Mammary epithelial cell (primary cell): ENCODE data around the gene PPP1R12A.

Experiments used
- EZH2 ChIP-seq: IDR thresholded peaks from 2 replicates; pipeline ENCODE4 v1.6.1; 2012; ENCODE audit warnings: low read length, inconsistent platforms, borderline replicate concordance
- TF ChIP-seq, protein P1 (sequence below), 2 donors: IDR thresholded peaks in 1 of 2; conservative IDR thresholded peaks in 1 of 2; 2 replicates each; pipeline ENCODE4 v1.5.1; 2011 to 2012; ENCODE audit warnings: inconsistent platforms in 2 of 2, low read length in 2 of 2, mild to moderate bottlenecking in 2 of 2, control low read depth in 1 of 2, low read depth in 1 of 2; ENCODE audit not compliant: insufficient read depth in 1 of 2; ENCODE audit errors: extremely low read depth in 1 of 2

DNA sequence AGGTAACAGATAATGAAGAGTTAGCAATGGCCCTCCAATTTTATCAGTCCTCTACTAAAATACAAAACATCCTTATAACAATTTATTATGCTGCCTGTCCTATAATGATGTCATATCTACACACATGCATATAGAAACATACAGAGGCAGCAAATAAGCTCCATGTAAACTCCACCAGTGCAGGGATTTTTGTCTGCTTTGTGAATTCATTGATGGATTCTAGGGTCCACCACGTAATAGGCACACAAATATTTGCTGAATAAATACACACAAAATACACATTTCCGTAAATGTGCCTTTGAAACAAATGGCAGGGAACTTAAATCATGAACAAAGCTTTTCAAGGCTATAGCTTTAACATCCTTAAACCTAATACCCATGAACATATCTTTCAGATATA is 34.7 kb downstream of the PPP1R12A start:
- TF ChIP-seq, protein P1, sequence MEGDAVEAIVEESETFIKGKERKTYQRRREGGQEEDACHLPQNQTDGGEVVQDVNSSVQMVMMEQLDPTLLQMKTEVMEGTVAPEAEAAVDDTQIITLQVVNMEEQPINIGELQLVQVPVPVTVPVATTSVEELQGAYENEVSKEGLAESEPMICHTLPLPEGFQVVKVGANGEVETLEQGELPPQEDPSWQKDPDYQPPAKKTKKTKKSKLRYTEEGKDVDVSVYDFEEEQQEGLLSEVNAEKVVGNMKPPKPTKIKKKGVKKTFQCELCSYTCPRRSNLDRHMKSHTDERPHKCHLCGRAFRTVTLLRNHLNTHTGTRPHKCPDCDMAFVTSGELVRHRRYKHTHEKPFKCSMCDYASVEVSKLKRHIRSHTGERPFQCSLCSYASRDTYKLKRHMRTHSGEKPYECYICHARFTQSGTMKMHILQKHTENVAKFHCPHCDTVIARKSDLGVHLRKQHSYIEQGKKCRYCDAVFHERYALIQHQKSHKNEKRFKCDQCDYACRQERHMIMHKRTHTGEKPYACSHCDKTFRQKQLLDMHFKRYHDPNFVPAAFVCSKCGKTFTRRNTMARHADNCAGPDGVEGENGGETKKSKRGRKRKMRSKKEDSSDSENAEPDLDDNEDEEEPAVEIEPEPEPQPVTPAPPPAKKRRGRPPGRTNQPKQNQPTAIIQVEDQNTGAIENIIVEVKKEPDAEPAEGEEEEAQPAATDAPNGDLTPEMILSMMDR (conservative IDR thresholded peaks at IDR 0.05 in 1 of 2, IDR thresholded peaks at IDR 0.05 in 1 of 2; ENCODE audit: extremely low read depth in 1 of 2, insufficient read depth in 1 of 2, low read depth in 1 of 2, low read length in 2 of 2): no peak
- no peak for TF ChIP-seq EZH2
